GM23248 (cell line): ENCODE measurements around the gene ABI1. TPM values are rescaled to one million over a fixed set of nuclear protein-coding genes. Genes with fewer than 3 reads are reported as not detected.
A peak's percentile ranks its signal among the peaks of the same experiment; 100 is the strongest.
"Not testable (repeated sequence)": the region's sequence is repeated elsewhere in the genome, so short reads cannot be mapped to it uniquely, and the experiment has no call there.

ENCODE experiments used
- DNase-seq: peaks from one replicate; pipeline ENCODE4 v3.0.0-alpha.2; 2015
- H2AFZ ChIP-seq: fragments of 200-600 bp; sonication (generic); 2 replicates; pipeline ENCODE4 v1.6.1; 2016; ENCODE audit warnings: antibody characterized with exemption
- H3F3A ChIP-seq: fragments of 200-600 bp; sonication (generic); 2 replicates; pipeline ENCODE4 v1.6.1; 2016; ENCODE audit warnings: mild to moderate bottlenecking, antibody characterized with exemption, mixed run types; ENCODE audit not compliant: insufficient read depth
- H3K27ac ChIP-seq: fragments of 200-600 bp; sonication (generic); 2 replicates; pipeline ENCODE4 v1.5.1; 2016; ENCODE audit warnings: mild to moderate bottlenecking
- H3K27me3 ChIP-seq: fragments of 200-600 bp; sonication (generic); replicated peaks from 2 replicates; pipeline ENCODE4 v1.6.1; 2016; ENCODE audit warnings: mild to moderate bottlenecking; ENCODE audit not compliant: insufficient read depth
- H3K36me3 ChIP-seq: fragments of 200-600 bp; sonication (generic); 2 replicates; pipeline ENCODE4 v1.6.1; 2016; ENCODE audit warnings: low read depth, mild to moderate bottlenecking
- H3K4me1 ChIP-seq: fragments of 200-600 bp; sonication (generic); 2 replicates; pipeline ENCODE4 v1.6.1; 2016; ENCODE audit warnings: mild to moderate bottlenecking; ENCODE audit not compliant: insufficient read depth
- H3K4me2 ChIP-seq: fragments of 200-600 bp; sonication (generic); one replicate; pipeline ENCODE4 v1.6.1; 2016; ENCODE audit warnings: mild to moderate bottlenecking; ENCODE audit not compliant: unreplicated experiment
- H3K4me3 ChIP-seq: fragments of 200-600 bp; sonication (generic); 2 replicates; pipeline ENCODE4 v1.5.1; 2016; ENCODE audit warnings: mild to moderate bottlenecking
- H3K79me2 ChIP-seq: fragments of 200-600 bp; sonication (generic); 2 replicates; pipeline ENCODE4 v1.6.1; 2016; ENCODE audit warnings: mild to moderate bottlenecking; ENCODE audit not compliant: insufficient read depth
- H3K9ac ChIP-seq: fragments of 200-600 bp; sonication (generic); 2 replicates; pipeline ENCODE4 v1.6.1; 2016; ENCODE audit warnings: mild to moderate bottlenecking
- H3K9me2 ChIP-seq: fragments of 200-600 bp; sonication (generic); 2 replicates; pipeline ENCODE4 v1.6.1; 2016; ENCODE audit warnings: mixed run types, mild to moderate bottlenecking, moderate library complexity; ENCODE audit not compliant: insufficient read depth
- H3K9me3 ChIP-seq: fragments of 200-600 bp; sonication (generic); one replicate; pipeline ENCODE4 v1.6.1; 2017; ENCODE audit warnings: low read depth
- H4K20me1 ChIP-seq: fragments of 200-600 bp; sonication (generic); 2 replicates; pipeline ENCODE4 v1.6.0; 2016; ENCODE audit not compliant: insufficient read depth
- EZH2 ChIP-seq: fragments of 200-600 bp; sonication (generic); IDR thresholded peaks from 2 replicates; pipeline ENCODE4 v1.6.1; 2018; ENCODE audit warnings: antibody characterized with exemption, mild to moderate bottlenecking; ENCODE audit not compliant: insufficient read depth, poor library complexity, severe bottlenecking
- EZH2phosphoT487 ChIP-seq: fragments of 200-600 bp; sonication (generic); IDR thresholded peaks from 2 replicates; pipeline ENCODE4 v1.6.1; 2018; ENCODE audit warnings: antibody characterized with exemption, moderate library complexity, mild to moderate bottlenecking, low read depth; ENCODE audit not compliant: insufficient read depth
- WGBS, 2 experiments: methylation state at CpG; one replicate each; pipeline ENCODE4 v1.1.6; 2015 to 2017; ENCODE audit warnings: low lambda C conversion rate in 2 of 2, low coverage in 1 of 2; ENCODE audit errors: missing lambda C conversion rate in 2 of 2; 5-methylcytosine and 5-hydroxymethylcytosine counted together
- in situ Hi-C: fragments of 300-500 bp; cut with MboI; formaldehyde crosslinking; loops from 2 replicates; pipeline ENCODE4 v1.15.0; 2020
- polyA plus RNA-seq: library from polyadenylated mRNA; unstranded; fragments of >200 nt; fragmentation: Nextera tagmentation; extraction: Ambion mirVana; gene quantifications from 2 replicates; pipeline ENCODE4 v1.2.1, GENCODE V29; 2016
- total RNA-seq: library from RNA; depleted of rRNA; stranded (reverse); fragments of >200 nt; shearing (Covaris generic); gene quantifications from 2 replicates; pipeline ENCODE4 v1.2.3, GENCODE V29; 2014

Gene ABI1
- total and polyA plus RNA-seq, 2 experiments from 2014 or later = 60.3 to 79.0 TPM

DNA sequence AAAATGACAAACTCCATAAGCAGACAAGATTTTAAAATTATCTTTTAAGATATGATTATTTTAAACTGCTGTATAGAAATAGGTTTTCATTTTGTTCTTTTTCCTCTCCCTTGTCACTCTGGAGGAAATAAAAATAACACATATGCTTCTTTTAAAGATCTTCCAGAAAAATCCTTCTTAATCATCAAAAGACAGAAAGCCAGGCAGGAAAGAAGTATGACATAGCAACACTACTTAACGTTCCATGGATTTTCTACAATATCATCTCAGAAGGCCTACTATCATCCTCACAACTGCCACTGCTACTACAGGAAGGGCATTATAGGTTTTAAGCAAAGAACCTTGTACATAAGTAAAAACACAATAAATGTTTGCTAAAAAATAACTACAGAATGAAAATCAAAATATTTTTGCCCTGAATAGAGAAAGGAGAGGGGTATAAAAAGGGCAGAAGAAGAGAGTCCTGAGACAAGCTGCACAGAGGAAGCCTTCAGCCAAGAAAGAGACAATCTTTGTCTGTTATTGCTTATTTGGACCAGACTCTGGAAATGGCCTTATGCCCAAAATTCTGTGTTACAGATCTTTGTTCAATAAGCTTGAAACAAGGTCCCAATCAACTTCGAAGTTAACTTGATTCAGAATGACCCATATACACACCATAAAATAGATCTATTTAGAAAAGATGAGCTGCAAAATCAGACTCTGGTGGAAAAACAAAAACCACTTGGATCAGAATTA lies 67.8 kb downstream of the ABI1 start:
- Histone ChIP-seq H3K79me2 (peaks cover 100% of the 10 kb centered on the region), H3K9me3 (no peaks in the 10 kb centered on the region), H3K9ac (peak overlapping the region; percentile 7), H3K9me2 (no peaks in the 10 kb centered on the region), H3K4me2 (no peak overlapping the region), H3K4me3 (no peak overlapping the region), H3K27me3 (no peaks in the 10 kb centered on the region), H2AFZ (no peak overlapping the region), H3K4me1 (peaks cover 17% of the 10 kb centered on the region), H3K36me3 (no peaks in the 10 kb centered on the region), H3K27ac (peak overlapping the region; percentile 38), H4K20me1 (no peaks in the 10 kb centered on the region), H3F3A (peaks cover 17% of the 10 kb centered on the region; the same call in 1 of the 2 replicates)
- TF ChIP-seq EZH2phosphoT487 = no peak
- no peak for TF ChIP-seq EZH2
- DNase-seq = peak; percentile 40
- in situ Hi-C loops = no loop called here
- WGBS, 2 experiments = 8 to 9% methylated on average over 2 of the region's 2 CpGs

DNA sequence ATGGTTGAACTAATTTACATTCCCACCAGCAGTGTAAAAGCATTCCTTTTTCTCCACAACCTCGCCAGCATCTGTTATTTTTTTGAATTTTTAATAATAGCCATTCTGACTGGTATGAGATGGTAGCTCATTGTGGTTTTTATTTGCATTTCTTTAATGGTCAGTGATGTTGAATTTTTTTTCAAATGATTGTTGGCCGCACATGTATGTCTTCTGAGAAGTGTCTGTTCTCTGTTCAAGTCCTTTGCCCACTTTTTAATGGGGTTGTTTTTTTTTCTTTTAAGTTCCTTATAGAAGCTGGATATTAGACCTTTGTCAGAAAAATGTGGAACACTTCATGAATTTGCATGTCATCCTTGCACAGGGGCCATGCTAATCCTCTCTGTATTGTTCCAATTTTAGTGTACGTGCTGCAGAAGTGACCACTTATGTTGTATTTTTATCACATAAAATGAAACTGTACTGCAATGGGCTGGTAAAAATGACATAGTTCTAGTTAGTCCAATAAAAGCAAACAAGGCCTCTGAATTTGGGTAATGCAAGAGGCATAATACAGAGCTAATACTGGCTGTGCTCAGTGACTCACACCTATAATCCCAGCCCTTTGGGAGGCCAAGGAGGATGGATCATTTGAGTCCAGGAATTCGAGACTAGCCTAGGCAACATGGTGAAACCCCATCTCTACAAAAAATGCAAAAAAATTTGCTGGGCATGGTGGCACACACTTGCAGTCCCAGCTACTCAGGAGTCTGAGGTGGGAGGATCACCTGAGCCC lies 70.3 kb downstream of the ABI1 start:
- no peaks in the 10 kb centered on the region for H3K9me2 ChIP-seq
- no peaks in the 10 kb centered on the region for H4K20me1 ChIP-seq
- H3K9ac ChIP-seq = no peak overlapping the region
- H3K4me3 ChIP-seq = no peak overlapping the region
- H3K4me2 ChIP-seq = no peak overlapping the region
- in situ Hi-C loops = no loop called here
- 0 out of 2 replicates have a peak, but pooled peaks cover 4% of the 10 kb centered on the region for H3K36me3 ChIP-seq
- no peaks in the 10 kb centered on the region for H3K9me3 ChIP-seq
- 97 to 98% methylated on average over 4 of the region's 4 CpGs for WGBS, 2 experiments
- no peaks in the 10 kb centered on the region for H3K27me3 ChIP-seq
- no peak for TF ChIP-seq EZH2
- no peak for TF ChIP-seq EZH2phosphoT487
- no peak overlapping the region for H2AFZ ChIP-seq
- peak; percentile 27 for DNase-seq
- no peak overlapping the region for H3K27ac ChIP-seq
- H3K79me2 ChIP-seq = peaks cover 100% of the 10 kb centered on the region
- H3K4me1 ChIP-seq = peaks cover 17% of the 10 kb centered on the region
- H3F3A ChIP-seq = peaks cover 17% of the 10 kb centered on the region; the same call in 1 of the 2 replicates

DNA sequence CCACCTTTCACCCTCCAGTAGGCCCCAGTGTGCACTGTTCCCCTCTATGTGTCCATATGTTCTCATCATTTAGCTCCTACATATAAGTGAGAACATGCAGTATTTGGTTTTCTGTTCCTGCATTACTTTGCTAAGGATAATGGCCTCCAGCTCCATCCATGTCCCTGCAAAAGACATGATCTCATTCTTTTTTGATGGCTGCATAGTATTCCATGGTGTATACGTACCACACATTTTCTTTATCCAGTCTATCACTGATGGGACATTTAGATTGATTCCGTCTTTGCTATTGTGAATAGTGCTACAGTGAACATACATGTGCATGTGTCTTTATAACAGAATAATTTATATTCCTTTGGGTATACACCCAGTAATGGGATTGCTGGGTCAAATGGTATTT lies 71.0 kb downstream of the ABI1 start:
- H2AFZ ChIP-seq, H3K4me2 ChIP-seq, H3K9me3 ChIP-seq, H3K36me3 ChIP-seq, H3K27ac ChIP-seq, in situ Hi-C loops, DNase-seq, H3K4me3 ChIP-seq, H3K27me3 ChIP-seq, H3K9me2 ChIP-seq, H3K9ac ChIP-seq, H4K20me1 ChIP-seq: not testable (repeated sequence)
- Histone ChIP-seq H3K79me2 (peaks cover 100% of the 10 kb centered on the region), H3K4me1 (peaks cover 22% of the 10 kb centered on the region), H3F3A (peaks cover 17% of the 10 kb centered on the region; the same call in 1 of the 2 replicates)
- WGBS, 2 experiments = 95 to 97% methylated on average over 2 of the region's 2 CpGs

DNA sequence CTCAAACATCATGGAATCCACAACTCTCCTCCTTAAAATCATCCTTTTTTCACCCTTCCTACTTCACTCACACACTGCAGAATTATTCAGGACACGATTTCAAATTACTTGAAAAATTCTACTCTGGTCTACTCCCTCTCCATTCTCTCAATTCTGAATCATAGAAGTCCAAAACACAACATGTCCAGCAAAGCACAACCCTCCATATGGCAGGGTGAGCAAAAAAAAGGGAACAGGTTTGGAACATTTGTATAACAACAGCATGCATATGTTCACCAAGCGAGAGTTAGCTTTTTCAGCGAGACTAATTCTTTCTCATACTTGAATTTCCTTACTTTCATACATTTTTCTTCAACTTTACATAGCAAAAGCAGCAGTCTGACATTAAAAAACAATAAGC lies 73.4 kb downstream of the ABI1 start:
- H3K27ac ChIP-seq = no peak overlapping the region
- peaks cover 20% of the 10 kb centered on the region for H3F3A ChIP-seq
- TF ChIP-seq EZH2phosphoT487 = no peak
- TF ChIP-seq EZH2 = no peak
- WGBS, 2 experiments = 96 to 97% methylated on average over 3 of the region's 3 CpGs
- H3K79me2 ChIP-seq = peaks cover 100% of the 10 kb centered on the region
- no peaks in the 10 kb centered on the region for H3K9me2 ChIP-seq
- H3K36me3 ChIP-seq = 0 out of 2 replicates have a peak, but pooled peaks cover 4% of the 10 kb centered on the region
- DNase-seq = no peak
- in situ Hi-C loops = no loop called here
- peaks cover 20% of the 10 kb centered on the region for H3K4me1 ChIP-seq
- H2AFZ ChIP-seq = no peak overlapping the region
- no peaks in the 10 kb centered on the region for H4K20me1 ChIP-seq
- no peaks in the 10 kb centered on the region for H3K27me3 ChIP-seq
- no peak overlapping the region for H3K4me2 ChIP-seq
- H3K4me3 ChIP-seq = no peak overlapping the region
- H3K9ac ChIP-seq = no peak overlapping the region
- H3K9me3 ChIP-seq = no peaks in the 10 kb centered on the region
